Stimulated activated CD4-positive, alpha-beta T cell treated with anti-CD3 and anti-CD28 coated beads, TNF-alpha, amount 100 ng/mL, for 24 hours (primary cell): Measurements from ENCODE around the gene MED13L.
"Not testable (repeated sequence)": the region's sequence is repeated elsewhere in the genome, so short reads cannot be mapped to it uniquely, and the experiment has no call there.

ENCODE experiments used
- DNase-seq, 3 experiments: peaks; one replicate each; pipeline ENCODE4 v3.0.0-alpha.2; 2020; ENCODE audit warnings: low read depth in 3 of 3

Gene MED13L

DNA sequence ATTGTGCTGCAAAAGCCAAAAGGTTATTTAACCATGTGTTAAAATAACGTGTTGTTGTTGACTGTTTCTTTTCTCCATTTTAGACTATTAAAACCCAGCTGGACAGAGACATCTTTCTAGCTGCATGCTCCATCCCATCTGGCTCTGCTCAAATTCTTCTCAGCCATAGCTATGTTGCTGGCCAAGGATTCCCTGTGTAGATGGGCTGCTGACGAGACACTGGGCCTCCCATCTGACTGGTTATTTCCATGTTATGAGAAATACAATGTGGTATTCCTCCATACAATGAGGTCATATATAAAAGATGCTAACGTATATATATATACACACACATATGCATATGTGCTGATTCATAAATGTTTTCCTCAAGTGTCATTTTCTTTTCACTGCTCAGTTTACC lies 30.1 kb downstream of the MED13L start:
- DNase-seq: no peak

DNA sequence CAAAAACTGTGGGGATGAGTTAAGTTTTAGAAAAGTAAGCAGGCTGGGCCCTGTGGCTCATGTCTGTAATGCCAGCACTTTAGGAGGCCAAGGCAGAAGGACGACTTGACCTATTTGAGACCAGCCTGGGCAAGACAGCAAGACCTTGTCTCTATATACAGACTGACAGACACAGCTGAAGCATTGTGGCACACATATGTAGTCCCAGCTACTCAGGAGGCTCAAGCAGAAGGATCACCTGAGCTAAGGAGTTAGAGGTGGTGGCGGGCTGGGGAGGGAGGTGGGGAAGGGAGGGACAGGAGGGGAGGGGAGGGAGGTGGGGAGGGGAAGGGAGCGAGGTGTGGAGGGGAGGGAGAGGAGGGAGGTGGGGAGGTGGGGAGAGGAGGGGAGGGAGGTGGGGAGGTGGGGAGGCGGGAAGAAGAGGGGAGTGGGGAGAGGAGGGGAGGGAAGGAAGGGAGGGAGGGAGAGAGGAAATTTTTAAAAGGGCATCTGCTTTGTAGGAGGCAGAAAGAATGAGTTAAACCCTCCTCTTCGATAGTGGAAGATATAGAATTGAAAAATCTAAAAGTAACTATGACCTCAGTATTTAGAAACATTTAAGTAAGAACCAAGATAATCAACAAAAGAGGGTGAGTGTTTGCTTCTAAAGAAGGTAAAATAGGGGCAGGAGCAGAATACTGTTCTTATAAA lies 30.9 kb downstream of the MED13L start:
- no peak for DNase-seq

- no peak for DNase-seq
Measured at GRCh38 chr12:116245189-116245588, 32.3 kb downstream of the MED13L start.

DNA sequence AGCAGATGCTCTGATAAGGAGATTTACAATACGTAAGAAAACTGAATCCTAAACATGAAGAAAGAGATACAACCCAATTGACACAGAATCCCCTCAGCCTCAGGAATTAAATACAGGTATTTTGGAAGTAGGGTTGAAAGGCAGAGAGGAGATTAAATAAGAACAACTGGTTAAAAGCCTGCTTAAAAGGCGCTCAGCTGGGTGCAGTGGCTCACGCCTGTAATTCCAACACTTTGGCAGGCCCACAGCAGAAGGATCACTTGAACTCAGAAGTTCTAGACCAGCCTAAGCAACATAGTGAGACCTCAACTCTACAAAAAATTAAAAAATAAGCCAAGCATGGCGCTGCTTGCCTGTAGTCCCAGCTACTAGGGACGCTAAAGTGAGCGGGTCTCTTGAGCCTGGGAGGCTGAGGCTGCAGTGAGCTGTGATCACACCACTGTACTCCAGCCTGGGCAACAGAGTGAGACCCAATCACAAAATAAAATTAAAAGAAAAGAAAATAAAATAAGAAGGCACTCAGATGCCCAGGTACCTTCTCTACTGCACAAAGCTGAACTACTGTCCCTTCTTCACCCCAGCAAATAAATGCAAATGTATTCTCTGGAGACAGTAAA lies 32.9 kb downstream of the MED13L start:
- no peak for DNase-seq

- no peak for DNase-seq
Measured at GRCh38 chr12:116244001-116244400, 33.5 kb downstream of the MED13L start.

GRCh38 chr12:116242740-116243139 lies 34.8 kb downstream of the MED13L start:
- no peak for DNase-seq

GRCh38 chr12:116241157-116241759 lies 36.2 kb downstream of the MED13L start:
- DNase-seq: no peak

GRCh38 chr12:116238570-116239119 lies 38.8 kb downstream of the MED13L start:
- DNase-seq: not testable (repeated sequence)

- no peak for DNase-seq
Measured at GRCh38 chr12:116238149-116238548, 39.3 kb downstream of the MED13L start.

DNA sequence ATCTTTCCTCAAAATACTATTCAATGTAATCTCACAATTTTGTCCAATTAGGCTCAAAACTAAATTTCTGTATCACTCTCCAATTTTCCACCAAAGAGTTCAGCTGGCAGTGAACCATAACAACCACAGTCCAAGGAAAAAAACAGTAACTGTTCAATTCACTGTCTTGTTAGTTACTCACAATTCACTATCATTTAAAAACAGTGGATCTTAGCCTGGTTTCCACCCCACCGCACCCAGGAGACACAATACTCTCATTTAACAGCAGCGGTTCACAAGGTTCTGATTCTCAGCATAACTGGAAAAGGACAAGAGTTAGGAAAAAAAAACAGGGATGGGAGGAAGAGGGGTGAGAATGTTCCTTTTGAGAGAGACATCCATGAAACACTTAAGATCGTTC lies 40.5 kb downstream of the MED13L start:
- no peak for DNase-seq

DNA sequence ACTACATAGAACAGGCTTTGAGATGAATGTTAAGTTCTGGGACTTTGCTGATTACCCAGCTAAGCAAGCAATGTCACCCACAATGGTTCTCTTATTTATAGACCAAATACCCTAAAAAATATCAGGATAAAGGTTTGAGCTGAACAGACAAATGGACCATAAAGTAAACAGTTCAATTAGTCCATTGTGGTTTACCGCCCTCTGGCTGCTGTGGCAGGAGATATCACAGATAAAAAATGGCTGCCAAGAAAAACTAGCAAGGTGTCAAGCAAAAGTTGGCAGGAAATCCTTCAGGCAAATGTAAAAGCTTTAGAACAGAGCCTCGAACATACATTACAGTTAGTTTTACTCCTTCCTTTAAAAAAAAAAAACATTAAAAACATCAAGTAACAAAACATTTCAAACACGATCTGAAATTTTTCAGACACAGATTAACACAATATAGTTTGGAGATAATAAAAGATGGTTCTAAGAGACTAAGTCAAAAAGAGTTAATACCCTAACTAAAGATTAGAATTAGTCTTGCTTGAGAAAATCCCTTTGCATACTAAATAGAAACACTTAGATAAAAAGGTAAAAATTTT lies 41.3 kb downstream of the MED13L start:
- peak in 2 of 3 experiments; percentile 2 to 13 for DNase-seq

DNA sequence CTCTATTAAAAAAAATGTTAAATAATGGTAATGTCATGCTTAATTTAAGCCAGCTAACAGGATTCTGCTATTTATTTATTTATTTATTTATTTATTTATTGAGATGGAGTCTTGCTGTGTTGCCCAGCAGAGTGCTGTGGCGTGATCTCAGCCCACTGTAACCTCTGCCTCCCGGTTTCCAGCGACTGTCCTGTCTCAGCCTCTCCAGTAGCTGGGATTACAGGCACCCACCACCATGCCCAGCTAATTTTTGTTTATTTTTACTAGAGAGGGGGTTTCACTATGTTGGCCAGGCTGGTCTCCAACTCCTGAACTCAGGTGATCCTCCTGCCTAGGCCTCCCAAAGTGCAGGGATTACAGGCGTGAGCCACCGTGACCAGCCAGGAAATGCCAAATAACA lies 43.3 kb downstream of the MED13L start:
- DNase-seq: not testable (repeated sequence)

- DNase-seq: no peak
Measured at GRCh38 chr12:116233669-116234068, 43.8 kb downstream of the MED13L start.

- DNase-seq: no peak
Measured at GRCh38 chr12:116227811-116228210, 49.7 kb downstream of the MED13L start.

DNA sequence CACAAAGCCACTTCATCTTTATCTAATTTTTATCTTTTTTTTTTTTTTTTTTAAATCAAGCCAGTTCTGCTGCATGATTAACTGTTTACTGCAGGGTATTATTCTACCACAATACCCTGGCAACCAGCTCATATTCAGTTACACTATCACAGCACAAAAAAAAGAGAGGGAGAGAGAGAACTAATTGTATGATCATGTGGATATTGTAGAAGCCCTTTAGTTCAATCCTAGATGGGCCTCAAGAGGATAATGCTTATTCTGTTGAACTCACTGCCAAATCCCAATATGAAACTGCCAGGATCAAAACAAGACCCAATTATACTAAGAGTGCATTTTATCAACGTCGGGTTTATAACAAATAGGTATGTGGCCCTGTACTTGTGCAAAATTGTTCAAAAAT lies 51.5 kb downstream of the MED13L start:
- DNase-seq: no peak

GRCh38 chr12:116222358-116222757 lies 55.1 kb downstream of the MED13L start:
- peak; percentile 13 to 18 (median 14) for DNase-seq

- DNase-seq: no peak
Measured at GRCh38 chr12:116220756-116221155, 56.7 kb downstream of the MED13L start.

GRCh38 chr12:116217045-116217735 lies 60.3 kb downstream of the MED13L start:
- DNase-seq: no peak

DNA sequence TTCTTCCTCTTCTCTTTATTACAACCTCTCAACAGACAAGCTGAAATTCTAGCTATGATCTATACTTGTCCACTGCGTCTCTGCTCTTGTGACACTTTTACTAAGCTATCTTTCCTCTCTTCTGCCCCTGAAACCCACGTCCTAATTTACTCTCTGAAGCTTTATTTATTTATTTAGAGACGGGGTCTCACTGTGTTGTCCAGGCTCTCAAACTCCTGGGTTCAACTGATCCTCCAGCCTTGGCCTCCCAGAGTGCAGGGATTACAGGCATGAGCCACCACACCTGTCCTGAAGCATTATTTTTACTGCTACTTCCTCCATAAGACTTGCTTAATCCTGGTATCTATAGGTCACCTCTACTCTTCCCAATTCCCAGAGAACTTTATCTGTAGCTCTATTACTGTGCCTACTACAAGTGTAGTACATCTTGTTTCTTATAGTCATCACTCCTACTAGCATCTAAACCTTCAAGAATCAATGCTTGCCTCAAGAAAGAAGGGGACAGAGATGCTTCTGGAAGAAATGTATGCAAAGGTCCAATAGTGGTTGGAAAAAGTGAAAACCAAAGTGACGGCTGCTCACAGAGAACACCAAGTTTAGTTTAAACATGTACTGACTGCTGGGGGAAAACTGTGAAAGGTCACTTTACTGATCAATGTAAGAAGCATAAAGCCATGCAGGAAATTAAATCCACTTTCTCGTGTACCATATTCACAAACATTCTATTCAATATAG lies 61.3 kb downstream of the MED13L start:
- no peak for DNase-seq

DNA sequence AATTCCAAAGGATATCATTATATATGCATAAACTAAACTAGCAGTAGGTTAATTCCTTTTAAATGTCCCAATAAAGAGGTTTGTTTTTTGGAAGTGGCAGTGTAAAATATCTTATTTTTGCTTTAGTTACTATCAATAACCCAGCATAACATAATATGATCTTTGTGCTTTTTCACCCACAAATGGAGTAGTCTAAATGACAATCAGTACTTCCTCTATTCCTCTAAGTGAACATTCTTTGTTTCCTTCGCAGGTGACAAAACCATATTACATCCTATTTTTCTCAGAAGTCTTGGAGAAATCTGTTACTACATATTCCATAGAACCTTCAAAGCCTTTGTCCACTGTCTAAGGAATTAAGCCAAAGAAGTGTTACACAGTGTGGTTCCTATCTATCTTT lies 62.5 kb downstream of the MED13L start:
- DNase-seq: no peak

GRCh38 chr12:116213885-116214527 lies 63.5 kb downstream of the MED13L start:
- DNase-seq: no peak
